Keratinocyte (primary cell): Measurements from ENCODE around the gene RAI1. TPM values are rescaled to one million over a fixed set of nuclear protein-coding genes. Genes with fewer than 3 reads are reported as not detected.

Experiments used
- DNase-seq: peaks from one replicate; pipeline ENCODE4 v3.0.0-alpha.2; 2011; ENCODE audit warnings: low read depth, missing footprints, low spot score
- FAIRE-seq: peaks from 2 replicates; lab custom pipeline; 2011; peaks lifted over from hg19 to GRCh38; lab: Jason Lieb, UNC
- H2AFZ ChIP-seq: 2 replicates; pipeline ENCODE4 v1.6.0; 2012; ENCODE audit warnings: low read length, control low read depth, inconsistent platforms; ENCODE audit not compliant: control insufficient read depth
- H3K27ac ChIP-seq: 2 replicates; pipeline ENCODE4 v1.5.1; 2011; ENCODE audit warnings: low read length; ENCODE audit not compliant: control insufficient read depth, insufficient read depth
- H3K27me3 ChIP-seq: 3 replicates; pipeline ENCODE4 v1.6.0; 2011; ENCODE audit warnings: low read length; ENCODE audit not compliant: control insufficient read depth, insufficient read depth; ENCODE audit errors: extremely low read depth
- H3K36me3 ChIP-seq, 2 experiments: 2 replicates in 1 of 2; 3 replicates in 1 of 2; pipeline ENCODE4 v1.5.1; 2011; ENCODE audit warnings: low read length in 2 of 2, mild to moderate bottlenecking in 1 of 2; ENCODE audit not compliant: control insufficient read depth in 2 of 2, insufficient read depth in 2 of 2; ENCODE audit errors: extremely low read depth in 1 of 2
- H3K4me1 ChIP-seq: 3 replicates; pipeline ENCODE4 v1.5.1; 2011; ENCODE audit warnings: low read length; ENCODE audit not compliant: control insufficient read depth, insufficient read depth; ENCODE audit errors: extremely low read depth
- H3K4me2 ChIP-seq: 3 replicates; pipeline ENCODE4 v1.6.0; 2011; ENCODE audit warnings: low read depth, low read length; ENCODE audit not compliant: control insufficient read depth, insufficient read depth; ENCODE audit errors: extremely low read depth
- H3K4me3 ChIP-seq, 3 experiments: fragments of 200-600 bp in 1 of 3; sonication (generic) in 1 of 3; 2 replicates in 2 of 3; 3 replicates in 1 of 3; pipeline ENCODE4 v1.5.1; 2011 to 2016; ENCODE audit warnings: low read length in 3 of 3, mild to moderate bottlenecking in 3 of 3, control low read depth in 2 of 3, inconsistent platforms in 1 of 3, low read depth in 1 of 3, mixed read lengths in 1 of 3, mixed run types in 1 of 3, moderate library complexity in 1 of 3; ENCODE audit not compliant: control insufficient read depth in 2 of 3, insufficient read depth in 2 of 3; ENCODE audit errors: extremely low read depth in 1 of 3
- H3K79me2 ChIP-seq: 2 replicates; pipeline ENCODE4 v1.6.0; 2012; ENCODE audit warnings: low read length; ENCODE audit not compliant: control insufficient read depth, insufficient read depth
- H3K9ac ChIP-seq: 3 replicates; pipeline ENCODE4 v1.6.0; 2011; ENCODE audit warnings: low read length; ENCODE audit not compliant: control insufficient read depth, insufficient read depth; ENCODE audit errors: extremely low read depth
- H3K9me1 ChIP-seq: 3 replicates; pipeline ENCODE4 v1.6.0; 2011; ENCODE audit warnings: low read length; ENCODE audit not compliant: control insufficient read depth, insufficient read depth; ENCODE audit errors: extremely low read depth
- H3K9me3 ChIP-seq: 2 replicates; pipeline ENCODE4 v1.5.1; 2012; ENCODE audit warnings: low read depth, low read length; ENCODE audit not compliant: control insufficient read depth
- H4K20me1 ChIP-seq: 3 replicates; pipeline ENCODE4 v1.6.0; 2011; ENCODE audit warnings: low read length; ENCODE audit not compliant: control insufficient read depth, insufficient read depth; ENCODE audit errors: extremely low read depth
- CTCF ChIP-seq, 3 experiments: IDR thresholded peaks in 1 of 3; conservative IDR thresholded peaks in 1 of 3; optimal IDR thresholded peaks in 1 of 3; 2 replicates in 2 of 3; 3 replicates in 1 of 3; pipeline versions ENCODE3 to v1.5.1; 2011; ENCODE audit warnings: low read length in 3 of 3, mild to moderate bottlenecking in 3 of 3, moderate library complexity in 2 of 3, control low read depth in 1 of 3, inconsistent platforms in 1 of 3; ENCODE audit not compliant: insufficient read depth in 2 of 3; ENCODE audit errors: extremely low read depth in 1 of 3
- EZH2 ChIP-seq: IDR thresholded peaks from one replicate; pipeline ENCODE4 v1.6.1; 2012; ENCODE audit warnings: inconsistent platforms, mild to moderate bottlenecking, low read length, moderate library complexity
- dilution Hi-C: fragments of 300-500 bp; cut with MboI; formaldehyde crosslinking; loops from one replicate; pipeline ENCODE4 v1.7.0; 2020; ENCODE audit warnings: low sequenced_read_pairs; ENCODE audit not compliant: extremely low pct_ligation_motif_present
- polyA plus RNA-seq, 5 experiments: library from polyadenylated mRNA; depleted of rRNA in 3 of 5; stranded (reverse) in 3 of 5; stranded (forward) in 1 of 5; unstranded in 1 of 5; fragments of >200 nt; gene quantifications; 1 replicate in 1 of 5; 2 replicates in 3 of 5; 3 replicates in 1 of 5; pipeline versions ENCODE4 v1.2.1 to v1.2.3, GENCODE V29; 2011 to 2012; ENCODE audit warnings: missing spikeins in 2 of 5, low read depth in 1 of 5, low replicate concordance in 1 of 5

Gene RAI1
- polyA plus RNA-seq, 1 donor (not counting 4 experiments of a cell fraction or from before 2014, with no cell fraction given) = 2.6 TPM

- TF ChIP-seq CTCF (optimal IDR thresholded peaks at IDR 0.05 in 1 of 3, IDR thresholded peaks at IDR 0.05 in 1 of 3, conservative IDR thresholded peaks at IDR 0.05 in 1 of 3; ENCODE audit: extremely low read depth in 1 of 3, insufficient read depth in 2 of 3, low read length in 3 of 3) (no peak), EZH2 (no peak)
- H2AFZ ChIP-seq = no peak overlapping the region
- FAIRE-seq (no peak), DNase-seq (no peak)
- H3K79me2 ChIP-seq = peaks cover 74% of the 10 kb centered on the region
- peaks cover 23% of the 10 kb centered on the region for H4K20me1 ChIP-seq
- dilution Hi-C loops = no loop called here
- H3K36me3 ChIP-seq = peaks cover 15 to 16% of the 10 kb centered on the region in 2 experiments
- H3K9ac ChIP-seq = peak overlapping the region; percentile 66
- H3K9me3 ChIP-seq = no peaks in the 10 kb centered on the region
- peaks cover 4% of the 10 kb centered on the region for H3K9me1 ChIP-seq
- peak overlapping the region; percentile 96 for H3K27ac ChIP-seq
- H3K4me2 ChIP-seq = peak overlapping the region; percentile 59
- no peaks in the 10 kb centered on the region for H3K27me3 ChIP-seq
- H3K4me3 ChIP-seq = peak overlapping the region in 1 of 3 experiments; percentile 36
- peaks cover 74% of the 10 kb centered on the region for H3K4me1 ChIP-seq
These were observed 143.0 kb downstream of the RAI1 start for GRCh38 chr17:17824119-17824782.

DNA sequence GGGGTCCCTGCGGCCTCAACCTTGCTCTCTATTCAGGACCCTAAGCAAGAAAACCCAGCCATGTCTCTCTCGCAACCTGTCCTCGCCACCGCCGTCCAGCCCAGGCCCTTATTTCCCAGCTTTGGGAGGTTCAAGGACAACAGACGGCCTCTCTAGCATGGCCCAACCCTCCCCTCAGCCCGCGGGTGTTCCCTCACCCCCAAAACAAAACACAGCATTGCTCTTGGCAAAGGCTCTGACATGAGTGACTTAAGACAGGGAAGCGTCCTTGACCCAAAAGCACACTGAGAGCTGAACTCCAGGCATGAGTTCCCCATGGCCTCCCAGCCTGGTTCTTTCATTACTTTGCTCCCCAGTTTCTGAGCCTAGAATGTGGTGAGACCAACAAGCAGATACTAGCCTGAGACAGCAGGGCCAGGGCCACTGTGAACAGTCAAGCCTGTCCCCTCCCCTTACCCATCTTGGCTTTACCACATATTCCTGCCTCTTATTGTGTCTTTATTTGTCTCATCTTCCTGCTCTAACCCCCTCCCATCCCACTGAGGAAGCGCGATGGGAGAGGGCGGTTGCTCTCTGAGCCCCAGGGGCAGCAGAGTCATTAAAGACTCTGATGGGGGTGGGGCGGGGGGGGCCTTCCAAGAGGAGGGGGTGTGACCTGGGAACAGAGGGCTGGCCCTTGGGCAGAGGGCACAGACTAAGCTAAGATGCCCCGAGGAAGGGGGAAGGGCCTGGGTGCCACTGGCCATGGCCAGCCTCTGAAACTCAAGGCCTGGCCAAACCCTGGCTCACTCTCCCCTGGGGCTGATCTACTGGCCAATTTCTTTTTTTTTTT is 143.7 kb downstream of the RAI1 start:
- Histone ChIP-seq H3K79me2 (peaks cover 82% of the 10 kb centered on the region), H3K9me1 (peaks cover 4% of the 10 kb centered on the region), H3K9ac (peak overlapping the region; percentile 66), H3K4me2 (peak overlapping the region; percentile 59), H3K27ac (peak overlapping the region; percentile 96), H3K4me3 (peak overlapping the region in 1 of 3 experiments; percentile 13), H3K9me3 (no peaks in the 10 kb centered on the region), H4K20me1 (peaks cover 26% of the 10 kb centered on the region), H3K27me3 (no peaks in the 10 kb centered on the region), H3K36me3 (peaks cover 12 to 19% of the 10 kb centered on the region in 2 experiments), H3K4me1 (peaks cover 68% of the 10 kb centered on the region), H2AFZ (no peak overlapping the region)
- dilution Hi-C loops = no loop called here
- TF ChIP-seq EZH2 (no peak), CTCF (optimal IDR thresholded peaks at IDR 0.05 in 1 of 3, IDR thresholded peaks at IDR 0.05 in 1 of 3, conservative IDR thresholded peaks at IDR 0.05 in 1 of 3; ENCODE audit: extremely low read depth in 1 of 3, insufficient read depth in 2 of 3, low read length in 3 of 3) (no peak)
- FAIRE-seq = peak; percentile 56
- no peak for DNase-seq
